Caco-2 (cell line): Measurements from ENCODE around the gene TMEM150C. TPM values are rescaled to one million over a fixed set of nuclear protein-coding genes. Genes with fewer than 3 reads are reported as not detected.

ENCODE experiments used
- BruUV-seq: library from RNA; stranded (reverse); fragments of 400-500 nt; replicated peaks from 2 replicates; lab custom pipeline; 2021; lab: Mats Ljungman, UMichigan
- CTCF ChIA-PET: fragments of 300-600 bp; sonication (Branson Sonifier 250); formaldehyde crosslinking; loops from one replicate; lab custom pipeline; 2022; ENCODE audit warnings: antibody characterized with exemption; lab: Charles Lee
- POLR2A ChIA-PET: fragments of 300-600 bp; sonication (Branson Sonifier 250); formaldehyde crosslinking; loops from one replicate; lab custom pipeline; 2022; ENCODE audit warnings: antibody characterized with exemption; lab: Charles Lee
- DNase-seq, 2 experiments: peaks; one replicate each; pipeline versions ENCODE4 v3.0.0 to v3.0.0-alpha.2; 2020 to 2022
- H3K27me3 ChIP-seq: replicated peaks from 2 replicates; pipeline ENCODE4 v1.6.0; 2011; ENCODE audit warnings: low read length; ENCODE audit not compliant: control insufficient read depth, insufficient read depth
- H3K36me3 ChIP-seq: 2 replicates; pipeline ENCODE4 v1.5.1; 2011; ENCODE audit warnings: low read length; ENCODE audit not compliant: control insufficient read depth, insufficient read depth
- H3K4me1 ChIP-seq: fragments of 250-450 bp; sonication (Bioruptor Pico); 2 replicates; pipeline ENCODE4 v1.5.1; 2020; ENCODE audit warnings: mild to moderate bottlenecking
- H3K4me3 ChIP-seq: 2 replicates; pipeline ENCODE4 v1.5.1; 2011; ENCODE audit warnings: low read depth, mild to moderate bottlenecking, control low read depth, low read length
- H3K9me3 ChIP-seq: fragments of 250-450 bp; sonication (Bioruptor Pico); 2 replicates; pipeline ENCODE4 v1.5.1; 2020; ENCODE audit warnings: mild to moderate bottlenecking, moderate library complexity
- H3K27ac Mint-ChIP-seq: one replicate; pipeline ENCODE4 v1.8.0; 2022; ENCODE audit warnings: mixed read lengths; ENCODE audit not compliant: unreplicated experiment
- H3K27me3 Mint-ChIP-seq: one replicate; pipeline ENCODE4 v1.8.0; 2022; ENCODE audit warnings: mixed read lengths; ENCODE audit not compliant: insufficient read depth, unreplicated experiment
- H3K36me3 Mint-ChIP-seq: one replicate; pipeline ENCODE4 v1.8.0; 2022; ENCODE audit warnings: mild to moderate bottlenecking, mixed read lengths; ENCODE audit not compliant: insufficient read depth, unreplicated experiment
- H3K4me1 Mint-ChIP-seq: one replicate; pipeline ENCODE4 v1.8.0; 2022; ENCODE audit warnings: low read depth, mixed read lengths; ENCODE audit not compliant: unreplicated experiment
- H3K4me3 Mint-ChIP-seq: one replicate; pipeline ENCODE4 v1.8.0; 2022; ENCODE audit warnings: mild to moderate bottlenecking, moderate library complexity, mixed read lengths; ENCODE audit not compliant: unreplicated experiment
- H3K9me3 Mint-ChIP-seq: one replicate; pipeline ENCODE4 v1.8.0; 2022; ENCODE audit warnings: mixed read lengths; ENCODE audit not compliant: unreplicated experiment
- intact Hi-C: fragments of 100-400 bp; cut with micrococcal nuclease; formaldehyde crosslinking; loops from one replicate; pipeline ENCODE4 v1.10.0; 2022; ENCODE audit not compliant: unreplicated experiment
- total RNA-seq: library from RNA; stranded (reverse); gene quantifications from 2 replicates; pipeline ENCODE4 v1.2.3, GENCODE V29; 2022
- TF ChIP-seq, protein P1 (sequence below), 2 experiments: fragments of 200-600 bp in 1 of 2; IDR thresholded peaks; 1 replicate in 1 of 2; 2 replicates in 1 of 2; pipeline versions ENCODE4 v1.5.1 to v1.8.0; 2011 to 2022; ENCODE audit warnings: antibody characterized with exemption in 1 of 2, control low read depth in 1 of 2, inconsistent platforms in 1 of 2, low read depth in 1 of 2, low read length in 1 of 2, mild to moderate bottlenecking in 1 of 2, moderate library complexity in 1 of 2; ENCODE audit not compliant: insufficient read depth in 1 of 2, severe bottlenecking in 1 of 2, unreplicated experiment in 1 of 2

The TMEM150C gene
- total RNA-seq, 1 experiment from 2014 or later = 5.7 TPM

DNA sequence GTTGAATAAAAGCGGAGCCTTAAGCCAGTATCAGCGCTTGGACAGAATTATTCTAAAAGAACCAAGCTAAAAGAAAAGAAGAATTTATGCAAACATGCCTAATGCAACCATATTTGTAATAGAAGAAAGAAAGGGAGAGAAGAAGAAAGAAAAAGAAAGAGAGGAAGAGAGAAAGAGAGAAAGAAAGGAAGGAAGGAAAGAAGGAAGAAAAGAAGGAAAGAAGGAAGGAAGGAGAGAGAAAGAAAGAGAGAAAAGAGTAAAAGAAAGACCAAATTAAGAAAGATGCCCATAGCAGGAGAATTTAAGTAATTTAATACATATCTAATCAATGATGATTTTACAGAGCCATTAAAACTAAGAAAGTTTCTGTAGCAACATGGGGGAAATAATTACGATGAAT, 30.9 kb upstream of the TMEM150C start:
- Histone ChIP-seq H3K27me3 (no peaks in the 10 kb centered on the region), H3K4me3 (no peak overlapping the region), H3K4me1 (peaks cover 12% of the 10 kb centered on the region; the same call in 1 of the 2 replicates), H3K9me3 (no peaks in the 10 kb centered on the region), H3K36me3 (no peaks in the 10 kb centered on the region)
- POLR2A ChIA-PET = no interaction called here
- H3K4me1 Mint-ChIP-seq = peaks cover 7% of the 10 kb centered on the region
- intact Hi-C loops = no loop called here
- BruUV-seq = no TSS peak
- no peaks in the 10 kb centered on the region for H3K36me3 Mint-ChIP-seq
- H3K27me3 Mint-ChIP-seq = no peaks in the 10 kb centered on the region
- H3K27ac Mint-ChIP-seq = no peak overlapping the region
- no peaks in the 10 kb centered on the region for H3K9me3 Mint-ChIP-seq
- no peak overlapping the region for H3K4me3 Mint-ChIP-seq
- DNase-seq = no peak
- CTCF ChIA-PET = interaction anchor here (0.6 kb wide), 1 partner anchor 125 kb away, joined by 4 read pairs; no protein-coding TSS in a partner anchor
- TF ChIP-seq, protein P1, sequence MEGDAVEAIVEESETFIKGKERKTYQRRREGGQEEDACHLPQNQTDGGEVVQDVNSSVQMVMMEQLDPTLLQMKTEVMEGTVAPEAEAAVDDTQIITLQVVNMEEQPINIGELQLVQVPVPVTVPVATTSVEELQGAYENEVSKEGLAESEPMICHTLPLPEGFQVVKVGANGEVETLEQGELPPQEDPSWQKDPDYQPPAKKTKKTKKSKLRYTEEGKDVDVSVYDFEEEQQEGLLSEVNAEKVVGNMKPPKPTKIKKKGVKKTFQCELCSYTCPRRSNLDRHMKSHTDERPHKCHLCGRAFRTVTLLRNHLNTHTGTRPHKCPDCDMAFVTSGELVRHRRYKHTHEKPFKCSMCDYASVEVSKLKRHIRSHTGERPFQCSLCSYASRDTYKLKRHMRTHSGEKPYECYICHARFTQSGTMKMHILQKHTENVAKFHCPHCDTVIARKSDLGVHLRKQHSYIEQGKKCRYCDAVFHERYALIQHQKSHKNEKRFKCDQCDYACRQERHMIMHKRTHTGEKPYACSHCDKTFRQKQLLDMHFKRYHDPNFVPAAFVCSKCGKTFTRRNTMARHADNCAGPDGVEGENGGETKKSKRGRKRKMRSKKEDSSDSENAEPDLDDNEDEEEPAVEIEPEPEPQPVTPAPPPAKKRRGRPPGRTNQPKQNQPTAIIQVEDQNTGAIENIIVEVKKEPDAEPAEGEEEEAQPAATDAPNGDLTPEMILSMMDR (IDR thresholded peaks at IDR 0.05; ENCODE audit: insufficient read depth in 1 of 2, low read depth in 1 of 2, low read length in 1 of 2, severe bottlenecking in 1 of 2, unreplicated experiment in 1 of 2) = no peak

DNA sequence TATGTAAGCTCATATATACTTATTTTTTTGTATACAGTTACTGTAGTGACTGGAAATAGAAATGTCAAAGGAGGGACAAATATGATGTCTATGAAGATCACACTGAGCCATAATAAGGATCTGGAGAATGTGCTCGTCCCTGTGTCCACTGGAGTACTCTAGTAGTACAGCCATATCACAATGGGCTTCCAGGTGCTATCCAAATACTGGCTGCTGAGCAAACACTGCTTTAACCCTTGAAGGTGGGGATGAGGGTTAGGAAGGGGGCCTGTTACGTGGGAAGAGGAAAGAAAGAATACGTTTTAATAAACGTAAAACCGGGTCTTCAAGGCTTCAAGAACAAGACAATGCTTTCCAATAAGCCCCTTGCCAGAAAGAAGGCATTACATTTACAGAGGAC, 29.8 kb upstream of the TMEM150C start:
- ChIA-PET POLR2A (no interaction called here), CTCF (interaction anchor here (0.7 kb wide), 1 partner anchor 13 kb away, joined by 3 read pairs; no protein-coding TSS in a partner anchor)
- Histone ChIP-seq H3K9me3 (no peaks in the 10 kb centered on the region), H3K4me1 (peaks cover 12% of the 10 kb centered on the region; the same call in 1 of the 2 replicates), H3K36me3 (no peaks in the 10 kb centered on the region), H3K4me3 (no peak overlapping the region), H3K27me3 (no peaks in the 10 kb centered on the region)
- no TSS peak for BruUV-seq
- no peaks in the 10 kb centered on the region for H3K27me3 Mint-ChIP-seq
- no peak overlapping the region for H3K27ac Mint-ChIP-seq
- H3K9me3 Mint-ChIP-seq = peaks cover 8% of the 10 kb centered on the region
- TF ChIP-seq, protein P1 (IDR thresholded peaks at IDR 0.05; ENCODE audit: insufficient read depth in 1 of 2, low read depth in 1 of 2, low read length in 1 of 2, severe bottlenecking in 1 of 2, unreplicated experiment in 1 of 2) = no peak
- no peaks in the 10 kb centered on the region for H3K36me3 Mint-ChIP-seq
- peaks cover 7% of the 10 kb centered on the region for H3K4me1 Mint-ChIP-seq
- H3K4me3 Mint-ChIP-seq = no peak overlapping the region
- no peak for DNase-seq
- intact Hi-C loops = no loop called here

DNA sequence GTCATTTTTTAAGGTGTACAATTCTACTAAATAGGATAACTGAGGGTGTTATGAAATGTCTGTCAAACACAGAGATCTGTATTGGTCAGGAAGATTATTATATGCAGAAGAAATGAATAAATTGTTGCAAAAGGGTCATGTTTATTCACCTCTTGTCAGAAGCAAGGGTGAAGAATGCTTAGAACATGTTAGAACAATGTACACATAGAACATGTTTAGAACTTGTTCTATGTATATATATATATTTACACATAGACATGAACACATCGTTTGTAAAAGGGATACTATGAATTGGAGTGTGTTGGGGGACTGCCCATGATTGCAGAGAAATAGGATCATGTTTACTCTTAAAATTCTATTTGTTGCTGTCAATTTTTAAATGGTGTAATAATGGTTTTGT, 28.0 kb upstream of the TMEM150C start:
- TF ChIP-seq, protein P1 (IDR thresholded peaks at IDR 0.05; ENCODE audit: insufficient read depth in 1 of 2, low read depth in 1 of 2, low read length in 1 of 2, severe bottlenecking in 1 of 2, unreplicated experiment in 1 of 2) = no peak
- H3K4me3 ChIP-seq = no peak overlapping the region
- peaks cover 8% of the 10 kb centered on the region for H3K9me3 Mint-ChIP-seq
- no peaks in the 10 kb centered on the region for H3K27me3 ChIP-seq
- BruUV-seq = no TSS peak
- intact Hi-C loops = no loop called here
- H3K4me1 Mint-ChIP-seq = peaks cover 17% of the 10 kb centered on the region
- H3K36me3 ChIP-seq = no peaks in the 10 kb centered on the region
- no peaks in the 10 kb centered on the region for H3K36me3 Mint-ChIP-seq
- ChIA-PET POLR2A (no interaction called here), CTCF (no interaction called here)
- no peaks in the 10 kb centered on the region for H3K9me3 ChIP-seq
- H3K27me3 Mint-ChIP-seq = no peaks in the 10 kb centered on the region
- DNase-seq = no peak
- H3K4me1 ChIP-seq = peaks cover 22% of the 10 kb centered on the region
- H3K4me3 Mint-ChIP-seq = no peak overlapping the region
- no peak overlapping the region for H3K27ac Mint-ChIP-seq
